Stimulated activated CD8-positive, alpha-beta memory T cell treated with anti-CD3 and anti-CD28 coated beads, Interleukin-2, amount 100 ng/mL, for 48 hours (primary cell): ENCODE results near the gene PLPPR2.
"Not testable (repeated sequence)": the region's sequence is repeated elsewhere in the genome, so short reads cannot be mapped to it uniquely, and the experiment has no call there.

Source experiments
- DNase-seq, 2 donors: peaks; one replicate each; pipeline ENCODE4 v3.0.0-alpha.2; 2020; ENCODE audit warnings: low read depth in 2 of 2

The PLPPR2 gene

DNA sequence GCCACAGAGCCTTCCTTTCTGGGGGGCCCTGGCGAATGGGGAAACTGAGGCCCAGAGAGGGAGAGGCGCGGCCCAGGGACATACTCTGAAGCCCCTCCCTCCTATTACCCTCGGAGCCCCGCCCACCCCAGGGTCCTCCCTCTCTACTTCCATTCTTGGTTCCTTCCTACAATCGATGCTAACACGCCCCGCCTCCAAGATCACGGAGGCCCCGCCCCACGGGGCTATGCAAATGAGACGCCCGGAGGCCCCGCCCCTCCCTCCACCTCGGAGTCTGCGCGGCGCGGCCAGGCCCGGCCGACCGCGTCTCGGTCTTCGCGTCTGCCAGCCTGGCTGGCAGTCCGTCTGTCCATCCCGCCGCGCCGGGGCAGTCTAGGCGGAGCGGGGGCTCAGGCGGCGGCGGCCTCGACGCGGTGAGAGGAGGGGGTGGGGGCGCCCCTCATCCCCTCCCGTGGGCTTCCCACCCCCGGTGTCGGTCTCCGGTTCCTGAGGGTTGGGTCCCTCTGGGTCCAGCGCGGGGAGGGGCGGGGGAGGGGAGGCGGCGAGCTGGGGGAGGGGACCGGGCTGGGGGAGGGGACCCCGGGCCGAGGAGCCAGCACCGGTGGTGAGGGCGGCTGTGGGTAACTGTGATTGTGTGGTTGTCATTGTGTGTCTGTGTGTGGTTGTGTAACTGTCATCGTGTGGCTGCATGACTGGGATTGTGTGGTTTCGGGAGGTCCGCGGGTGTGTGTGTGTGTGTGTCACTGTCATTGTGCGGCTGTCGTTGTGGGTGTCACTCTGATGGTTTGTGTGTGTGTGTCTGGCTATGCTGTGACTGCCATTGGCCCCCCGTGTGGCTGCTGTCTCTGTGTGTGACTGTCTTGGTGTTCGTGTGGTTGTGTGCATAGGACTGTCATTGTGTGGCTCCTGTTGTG, at the start of gene PLPPR2:
Gene PLPPR2 (plus strand): TSS at position 273 of the 914 bp plus-strand sequence. CDS start 2,242 bp downstream, outside the sequence.
- peak; percentile 69 to 84 for DNase-seq

GRCh38 chr19:11306337-11306736, 48.9 kb upstream of the PLPPR2 start:
- DNase-seq, result no peak

- not testable (repeated sequence) for DNase-seq
Measured at GRCh38 chr19:11320278-11320995, 34.8 kb upstream of the PLPPR2 start.

GRCh38 chr19:11321191-11322126, 33.8 kb upstream of the PLPPR2 start:
- DNase-seq, result no peak

DNA sequence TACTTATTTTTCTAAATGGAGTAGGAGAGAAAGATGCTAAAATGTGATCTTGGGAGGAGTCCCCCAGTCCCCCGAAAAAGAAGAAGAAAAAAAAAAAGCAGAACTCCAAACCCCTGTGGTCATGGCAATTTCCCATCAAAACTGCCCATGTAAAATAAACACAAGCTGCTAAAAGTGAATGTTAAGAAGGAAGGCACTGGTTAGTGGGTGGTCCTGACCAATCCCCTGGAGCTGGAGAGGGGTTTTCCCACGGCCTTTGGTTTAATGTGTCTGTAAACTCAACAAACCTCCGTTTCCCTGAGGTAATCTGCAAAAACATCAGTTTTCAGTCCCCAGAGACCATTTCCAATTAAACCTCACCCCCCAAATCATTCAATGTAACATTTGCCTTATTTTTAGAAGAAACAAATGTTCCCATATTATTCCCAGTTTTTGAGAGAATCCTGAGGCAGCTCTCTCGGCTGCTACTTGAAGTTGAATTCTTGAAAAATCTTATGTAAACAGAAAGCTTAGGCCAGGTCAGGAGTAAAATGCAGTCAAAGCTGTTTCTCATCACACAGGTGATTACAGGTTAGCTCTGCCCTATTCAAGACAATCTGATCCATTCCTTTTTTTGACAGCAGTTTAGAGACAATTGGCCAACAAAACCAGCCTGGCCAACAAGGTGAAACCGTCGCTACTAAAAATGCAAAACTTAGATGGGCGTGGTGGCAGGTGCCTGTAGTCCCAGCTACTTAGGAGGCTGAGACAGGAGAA, 32.8 kb upstream of the PLPPR2 start:
- DNase-seq, result no peak

DNA sequence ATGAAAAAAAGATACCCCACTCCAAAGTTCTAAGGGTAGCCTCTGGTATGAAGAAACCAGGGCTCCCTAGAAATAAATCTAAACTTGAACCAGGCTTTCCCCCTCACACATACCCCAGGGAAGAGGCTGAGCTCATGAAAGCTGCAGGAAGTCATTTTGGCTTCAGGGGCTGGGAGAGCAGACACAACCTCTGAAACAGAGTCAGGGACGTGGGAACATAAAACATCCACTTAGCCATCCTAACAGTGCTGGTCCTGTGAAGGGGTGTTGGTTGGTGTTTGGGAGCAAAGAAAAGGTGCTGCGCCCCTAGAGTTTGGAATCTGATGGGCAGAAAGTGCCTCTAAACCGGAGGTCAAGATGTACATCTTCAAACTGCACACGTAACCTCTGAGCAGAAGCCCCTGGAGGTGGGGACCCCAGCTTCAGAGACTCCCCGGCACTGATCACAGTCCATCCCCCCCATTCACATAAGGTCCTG, 31.6 kb upstream of the PLPPR2 start:
- no peak for DNase-seq

GRCh38 chr19:11324079-11324661, 31.1 kb upstream of the PLPPR2 start:
- peak; percentile 7 to 36 for DNase-seq

- DNase-seq, result no peak
Measured at GRCh38 chr19:11324748-11325389, 30.4 kb upstream of the PLPPR2 start.

- DNase-seq, result no peak
Measured at GRCh38 chr19:11325544-11325943, 29.7 kb upstream of the PLPPR2 start.

- DNase-seq, result no peak
Measured at GRCh38 chr19:11330127-11330526, 25.1 kb upstream of the PLPPR2 start.

DNA sequence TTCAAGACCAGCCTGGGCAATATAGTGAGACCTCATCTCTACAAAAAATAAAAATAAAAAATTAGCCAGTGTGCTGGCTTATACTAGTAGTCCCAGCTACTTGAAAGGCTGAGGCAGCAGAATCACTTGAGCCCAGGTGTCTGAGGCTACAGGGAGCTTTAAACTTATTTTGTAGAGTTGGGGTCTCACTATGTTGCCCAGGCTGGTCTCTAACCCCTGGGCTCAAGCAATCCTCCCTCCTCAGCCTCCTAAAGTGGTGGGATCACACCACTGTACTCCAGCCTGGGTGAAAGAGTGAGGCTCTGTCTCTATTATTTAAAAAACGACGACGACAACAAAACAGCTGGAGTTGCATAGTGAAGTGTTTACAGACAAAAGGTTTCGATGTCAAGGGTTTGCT, 23.7 kb upstream of the PLPPR2 start:
- DNase-seq, result no peak

- DNase-seq, result no peak
Measured at GRCh38 chr19:11332822-11333221, 22.4 kb upstream of the PLPPR2 start.

DNA sequence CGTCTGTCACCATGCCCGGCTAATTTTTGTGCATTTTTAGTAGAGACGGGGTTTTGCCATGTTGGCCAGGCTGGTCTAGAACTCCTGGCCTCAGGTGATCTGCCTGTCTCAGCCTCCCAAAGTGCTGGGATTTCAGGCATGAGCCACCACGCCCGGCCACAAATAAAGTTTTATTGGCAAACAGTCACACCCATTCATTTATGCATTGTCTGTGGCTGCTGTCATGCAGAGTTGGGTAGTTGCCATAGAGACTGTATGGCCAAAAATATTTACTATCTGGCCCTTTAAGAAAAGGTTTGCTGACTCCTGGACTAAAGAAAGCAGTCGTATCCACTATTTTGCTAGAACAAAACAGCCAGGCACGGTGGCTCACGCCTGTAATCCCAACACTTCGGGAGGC, 21.4 kb upstream of the PLPPR2 start:
- DNase-seq, result not testable (repeated sequence)

DNA sequence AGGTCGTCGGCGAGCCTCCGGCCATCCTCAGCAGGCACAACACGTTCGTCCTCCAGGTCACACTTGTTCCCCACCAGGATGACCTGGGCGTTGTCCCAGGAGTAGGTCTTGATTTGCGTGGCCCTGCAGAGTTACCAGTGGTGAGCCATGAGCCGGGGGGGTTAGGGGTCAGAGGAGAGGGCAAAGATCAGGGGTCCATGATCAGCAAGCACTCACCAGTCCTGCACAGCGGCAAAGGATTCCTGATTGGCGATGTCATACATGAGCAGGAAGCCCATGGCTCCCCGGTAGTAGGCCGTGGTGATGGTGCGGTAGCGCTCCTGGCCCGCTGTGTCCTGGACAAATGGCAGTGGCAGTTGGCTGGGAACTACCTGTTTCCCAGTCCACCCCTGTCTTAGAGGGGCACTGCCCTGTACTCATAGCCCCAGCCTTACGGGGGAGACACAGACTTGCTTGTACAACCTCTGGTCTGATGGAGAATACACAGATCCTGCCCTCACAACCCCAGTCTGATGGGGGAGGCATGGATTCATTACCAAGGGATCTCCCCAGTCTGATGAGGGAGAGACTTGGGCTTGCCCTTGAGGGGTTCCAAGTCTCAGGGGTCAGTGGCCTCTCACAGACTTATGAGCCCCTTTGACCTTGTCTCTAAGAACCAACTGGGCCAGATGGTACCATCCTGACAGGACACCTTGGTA, 19.6 kb upstream of the PLPPR2 start:
- DNase-seq, result no peak

DNA sequence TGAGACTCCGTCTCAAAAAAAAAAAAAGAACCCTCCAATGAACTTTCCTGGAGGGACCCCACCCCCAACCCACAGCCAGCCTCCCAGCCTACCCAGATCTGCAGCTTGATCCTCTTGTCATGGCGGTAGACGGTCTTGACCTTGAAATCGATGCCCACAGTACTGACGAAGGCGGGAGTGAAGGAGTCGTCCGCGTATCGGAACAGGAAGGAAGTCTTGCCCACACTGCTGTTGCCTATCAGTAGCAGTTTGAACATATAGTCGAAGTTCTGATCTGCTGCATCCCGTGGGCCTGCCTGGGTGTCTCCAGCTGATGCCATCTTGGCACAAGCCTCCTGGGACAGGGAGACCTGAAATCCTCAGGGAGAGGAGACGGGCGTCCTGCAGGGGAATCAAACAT, 18.2 kb upstream of the PLPPR2 start:
- DNase-seq, result no peak

DNA sequence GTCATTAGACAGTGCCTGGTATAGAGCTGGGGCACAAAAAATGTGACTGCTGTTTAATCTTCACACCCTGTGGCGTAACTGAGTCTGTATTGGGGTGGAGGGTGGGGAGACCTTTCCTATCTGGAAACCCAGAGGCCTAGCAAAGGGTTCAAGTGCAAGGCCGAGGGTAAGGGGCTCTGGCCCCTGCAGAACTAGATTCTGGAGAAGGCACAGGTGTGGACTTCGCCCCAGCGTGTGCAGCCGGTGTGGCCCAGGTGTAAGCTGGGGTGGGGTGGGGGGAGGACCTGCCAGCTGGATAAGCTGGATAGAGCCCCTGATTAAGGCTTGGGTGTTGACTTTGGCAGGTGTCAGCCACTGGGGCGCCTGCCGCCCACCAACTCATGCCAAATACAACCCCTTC, 17.1 kb upstream of the PLPPR2 start:
- no peak for DNase-seq

- DNase-seq, result no peak
Measured at GRCh38 chr19:11338569-11339253, 16.5 kb upstream of the PLPPR2 start.

DNA sequence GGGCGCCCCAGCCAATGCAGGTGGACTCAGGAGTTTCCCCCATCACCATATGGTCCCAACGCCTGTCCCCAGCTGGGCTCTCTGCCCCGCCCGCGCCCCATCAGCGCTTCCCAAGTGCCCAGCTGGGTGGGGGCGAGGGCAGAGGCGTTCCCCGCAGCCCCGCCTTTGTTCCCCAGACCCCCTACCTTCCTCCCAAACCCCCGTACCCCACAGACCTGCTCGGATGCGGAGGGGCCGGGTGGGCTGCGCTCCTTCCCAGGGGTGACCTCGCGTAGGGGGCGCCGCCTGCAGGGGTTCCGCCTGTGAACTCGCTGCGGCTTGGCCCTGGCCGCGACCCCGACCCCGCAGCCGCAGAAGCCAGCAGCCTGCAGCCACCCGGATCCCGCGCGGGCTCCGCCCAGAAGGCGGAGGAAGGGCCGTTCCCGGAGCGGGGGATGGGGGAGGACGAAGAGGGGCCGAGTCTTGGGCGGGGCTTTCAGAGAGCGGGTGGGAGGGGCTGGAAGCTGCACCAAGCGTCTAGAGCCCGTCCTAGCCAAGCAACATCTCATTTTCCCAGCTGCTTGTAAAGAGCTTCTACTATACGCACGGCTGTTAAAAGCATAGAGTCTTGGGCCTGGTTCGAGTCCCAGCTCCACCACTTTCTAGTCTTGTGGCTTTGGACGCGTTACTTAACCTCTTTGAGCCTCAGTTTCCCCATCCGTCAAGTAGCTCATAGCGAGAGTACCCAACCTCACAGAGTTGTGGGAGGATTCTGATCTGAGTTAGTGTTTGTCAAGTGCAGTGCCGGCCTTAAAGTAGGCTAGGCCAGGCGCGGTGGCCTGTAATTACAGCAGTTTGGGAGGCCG, 15.8 kb upstream of the PLPPR2 start, which contains the start of gene RAB3D:
Gene RAB3D (minus strand): TSS at position 404 of the 845 bp plus-strand sequence. CDS start 2,258 bp downstream, outside the sequence.
- DNase-seq, result peak; percentile 69 to 84
